Skeletal muscle satellite cell (primary cell): ENCODE data around the gene WWC1.

ENCODE experiments used
- H3K27me3 ChIP-seq: 2 replicates; pipeline ENCODE4 v1.7.0; 2013; ENCODE audit warnings: low read length; ENCODE audit not compliant: control insufficient read depth, insufficient read depth
- H3K36me3 ChIP-seq: 2 replicates; pipeline ENCODE4 v1.7.0; 2013; ENCODE audit warnings: mild to moderate bottlenecking, control low read depth, low read length; ENCODE audit not compliant: insufficient read depth
- H3K4me1 ChIP-seq: 2 replicates; pipeline ENCODE4 v1.7.0; 2013; ENCODE audit warnings: low read length; ENCODE audit not compliant: control insufficient read depth, insufficient read depth
- H3K4me2 ChIP-seq: 2 replicates; pipeline ENCODE4 v1.7.0; 2013; ENCODE audit warnings: mild to moderate bottlenecking, low read length
- H3K4me3 ChIP-seq: 2 replicates; pipeline ENCODE4 v1.7.0; 2013; ENCODE audit warnings: low read length
- H3K9ac ChIP-seq: 2 replicates; pipeline ENCODE4 v1.7.0; 2013; ENCODE audit warnings: mild to moderate bottlenecking, low read depth, low read length, moderate library complexity
- H3K9me3 ChIP-seq: replicated peaks from 2 replicates; pipeline ENCODE4 v1.7.0; 2013; ENCODE audit warnings: mild to moderate bottlenecking, control low read depth, low read length

The WWC1 gene

GRCh38 chr5:168438349-168438748 is 146.9 kb downstream of the WWC1 start:
- Histone ChIP-seq H3K9ac (no peak overlapping the region), H3K27me3 (no peaks in the 10 kb centered on the region), H3K9me3 (no peaks in the 10 kb centered on the region), H3K4me3 (no peak overlapping the region), H3K4me2 (no peak overlapping the region), H3K36me3 (no peaks in the 10 kb centered on the region), H3K4me1 (peaks cover 3% of the 10 kb centered on the region)

GRCh38 chr5:168443533-168443932 is 152.1 kb downstream of the WWC1 start:
- H3K36me3 ChIP-seq, result no peaks in the 10 kb centered on the region
- no peak overlapping the region for H3K9ac ChIP-seq
- H3K9me3 ChIP-seq, result no peaks in the 10 kb centered on the region
- H3K27me3 ChIP-seq, result no peaks in the 10 kb centered on the region
- H3K4me2 ChIP-seq, result no peak overlapping the region
- no peak overlapping the region for H3K4me3 ChIP-seq
- no peaks in the 10 kb centered on the region for H3K4me1 ChIP-seq

GRCh38 chr5:168443950-168444700 is 152.7 kb downstream of the WWC1 start:
- H3K4me3 ChIP-seq, result no peak overlapping the region
- H3K9ac ChIP-seq, result no peak overlapping the region
- H3K9me3 ChIP-seq, result no peaks in the 10 kb centered on the region
- H3K4me1 ChIP-seq, result no peaks in the 10 kb centered on the region
- H3K36me3 ChIP-seq, result no peaks in the 10 kb centered on the region
- H3K4me2 ChIP-seq, result no peak overlapping the region
- no peaks in the 10 kb centered on the region for H3K27me3 ChIP-seq

GRCh38 chr5:168446983-168447619 is 155.7 kb downstream of the WWC1 start:
- Histone ChIP-seq H3K9me3 (no peaks in the 10 kb centered on the region), H3K4me3 (no peak overlapping the region), H3K9ac (no peak overlapping the region)

GRCh38 chr5:168447808-168448207 is 156.4 kb downstream of the WWC1 start:
- H3K9me3 ChIP-seq, result no peaks in the 10 kb centered on the region
- H3K36me3 ChIP-seq, result no peaks in the 10 kb centered on the region
- no peaks in the 10 kb centered on the region for H3K4me1 ChIP-seq
- H3K27me3 ChIP-seq, result no peaks in the 10 kb centered on the region
- no peak overlapping the region for H3K4me3 ChIP-seq
- H3K9ac ChIP-seq, result no peak overlapping the region
- H3K4me2 ChIP-seq, result no peak overlapping the region

More at GRCh38 chr5:168446983-168447619, 155.7 kb downstream of the WWC1 start:
- Histone ChIP-seq H3K36me3 (no peaks in the 10 kb centered on the region), H3K4me2 (no peak overlapping the region), H3K4me1 (no peaks in the 10 kb centered on the region), H3K27me3 (no peaks in the 10 kb centered on the region)

- H3K9ac ChIP-seq, result no peak overlapping the region
- H3K4me2 ChIP-seq, result no peak overlapping the region
- no peaks in the 10 kb centered on the region for H3K9me3 ChIP-seq
- no peak overlapping the region for H3K4me3 ChIP-seq
- H3K27me3 ChIP-seq, result no peaks in the 10 kb centered on the region
- H3K36me3 ChIP-seq, result no peaks in the 10 kb centered on the region
- H3K4me1 ChIP-seq, result no peaks in the 10 kb centered on the region
These were observed 157.7 kb downstream of the WWC1 start for GRCh38 chr5:168449166-168449565.

- Histone ChIP-seq H3K4me2 (no peak overlapping the region), H3K4me1 (no peaks in the 10 kb centered on the region), H3K36me3 (no peaks in the 10 kb centered on the region), H3K27me3 (no peaks in the 10 kb centered on the region), H3K9ac (no peak overlapping the region), H3K9me3 (no peaks in the 10 kb centered on the region), H3K4me3 (no peak overlapping the region)
These were observed 160.1 kb downstream of the WWC1 start for GRCh38 chr5:168451565-168451964.

- no peaks in the 10 kb centered on the region for H3K36me3 ChIP-seq
- no peaks in the 10 kb centered on the region for H3K9me3 ChIP-seq
- H3K4me1 ChIP-seq, result no peaks in the 10 kb centered on the region
- H3K4me2 ChIP-seq, result no peak overlapping the region
- no peaks in the 10 kb centered on the region for H3K27me3 ChIP-seq
- no peak overlapping the region for H3K9ac ChIP-seq
- H3K4me3 ChIP-seq, result no peak overlapping the region
These were observed 163.8 kb downstream of the WWC1 start for GRCh38 chr5:168455201-168455600.

- H3K9me3 ChIP-seq, result no peaks in the 10 kb centered on the region
- H3K36me3 ChIP-seq, result no peaks in the 10 kb centered on the region
- H3K27me3 ChIP-seq, result no peaks in the 10 kb centered on the region
- H3K9ac ChIP-seq, result no peak overlapping the region
- no peak overlapping the region for H3K4me2 ChIP-seq
- no peaks in the 10 kb centered on the region for H3K4me1 ChIP-seq
- H3K4me3 ChIP-seq, result no peak overlapping the region
These were observed 166.1 kb downstream of the WWC1 start for GRCh38 chr5:168457542-168457941.

GRCh38 chr5:168460606-168461005 is 169.2 kb downstream of the WWC1 start:
- Histone ChIP-seq H3K36me3 (no peaks in the 10 kb centered on the region), H3K4me1 (no peaks in the 10 kb centered on the region), H3K9ac (no peak overlapping the region), H3K9me3 (no peaks in the 10 kb centered on the region), H3K27me3 (no peaks in the 10 kb centered on the region), H3K4me3 (no peak overlapping the region), H3K4me2 (no peak overlapping the region)

- H3K4me1 ChIP-seq, result no peaks in the 10 kb centered on the region
- H3K4me2 ChIP-seq, result no peak overlapping the region
- H3K9me3 ChIP-seq, result no peaks in the 10 kb centered on the region
- no peaks in the 10 kb centered on the region for H3K36me3 ChIP-seq
- no peak overlapping the region for H3K9ac ChIP-seq
- H3K27me3 ChIP-seq, result no peaks in the 10 kb centered on the region
- no peak overlapping the region for H3K4me3 ChIP-seq
These were observed 171.6 kb downstream of the WWC1 start for GRCh38 chr5:168463081-168463480.

GRCh38 chr5:168464214-168464613 is 172.8 kb downstream of the WWC1 start:
- Histone ChIP-seq H3K4me1 (no peaks in the 10 kb centered on the region), H3K36me3 (no peaks in the 10 kb centered on the region), H3K9me3 (no peaks in the 10 kb centered on the region), H3K9ac (no peak overlapping the region), H3K27me3 (no peaks in the 10 kb centered on the region), H3K4me3 (no peak overlapping the region), H3K4me2 (no peak overlapping the region)
